GM12878 (cell line): Measurements from ENCODE around the gene PRRC1.

Experiments used
- JUNB ChIP-seq: IDR thresholded peaks from 2 replicates; pipeline ENCODE4 v1.6.1; 2016; ENCODE audit warnings: antibody characterized with exemption, mild to moderate bottlenecking
- RFX5 ChIP-seq: IDR thresholded peaks from 2 replicates; pipeline ENCODE4 v1.6.1; 2011; ENCODE audit warnings: low read depth, low read length, improper control_type of control experiment
- SIX5 ChIP-seq: IDR thresholded peaks from 2 replicates; pipeline ENCODE4 v1.6.1; 2011; ENCODE audit warnings: mild to moderate bottlenecking, low read depth, low read length, moderate library complexity; ENCODE audit not compliant: severe bottlenecking
- SRF ChIP-seq, 2 experiments: IDR thresholded peaks; 2 replicates each; pipeline ENCODE4 v1.6.1; 2011; ENCODE audit warnings: low read depth in 2 of 2, low read length in 2 of 2, mild to moderate bottlenecking in 1 of 2, moderate library complexity in 1 of 2
- TF ChIP-seq, protein P1 (sequence below), 3 experiments: IDR thresholded peaks in 2 of 3; conservative IDR thresholded peaks in 1 of 3; 2 replicates each; pipeline ENCODE4 v1.5.1; 2011; ENCODE audit warnings: low read depth in 3 of 3, low read length in 3 of 3, mild to moderate bottlenecking in 3 of 3, control low read depth in 2 of 3, moderate library complexity in 2 of 3, inconsistent platforms in 1 of 3, mixed read lengths in 1 of 3; ENCODE audit not compliant: control insufficient read depth in 2 of 3, insufficient read depth in 1 of 3; ENCODE audit errors: extremely low read depth in 1 of 3
- TF ChIP-seq, protein P2 (sequence below): IDR thresholded peaks from 2 replicates; pipeline ENCODE4 v1.6.1; 2011; ENCODE audit warnings: borderline replicate concordance, low read depth, mild to moderate bottlenecking, moderate library complexity, mixed read lengths, low read length; ENCODE audit not compliant: insufficient read depth; ENCODE audit errors: extremely low read length
- TF ChIP-seq, protein P3 (sequence below): IDR thresholded peaks from 2 replicates; pipeline ENCODE4 v1.6.1; 2012; ENCODE audit warnings: mild to moderate bottlenecking, low read depth, low read length

DNA sequence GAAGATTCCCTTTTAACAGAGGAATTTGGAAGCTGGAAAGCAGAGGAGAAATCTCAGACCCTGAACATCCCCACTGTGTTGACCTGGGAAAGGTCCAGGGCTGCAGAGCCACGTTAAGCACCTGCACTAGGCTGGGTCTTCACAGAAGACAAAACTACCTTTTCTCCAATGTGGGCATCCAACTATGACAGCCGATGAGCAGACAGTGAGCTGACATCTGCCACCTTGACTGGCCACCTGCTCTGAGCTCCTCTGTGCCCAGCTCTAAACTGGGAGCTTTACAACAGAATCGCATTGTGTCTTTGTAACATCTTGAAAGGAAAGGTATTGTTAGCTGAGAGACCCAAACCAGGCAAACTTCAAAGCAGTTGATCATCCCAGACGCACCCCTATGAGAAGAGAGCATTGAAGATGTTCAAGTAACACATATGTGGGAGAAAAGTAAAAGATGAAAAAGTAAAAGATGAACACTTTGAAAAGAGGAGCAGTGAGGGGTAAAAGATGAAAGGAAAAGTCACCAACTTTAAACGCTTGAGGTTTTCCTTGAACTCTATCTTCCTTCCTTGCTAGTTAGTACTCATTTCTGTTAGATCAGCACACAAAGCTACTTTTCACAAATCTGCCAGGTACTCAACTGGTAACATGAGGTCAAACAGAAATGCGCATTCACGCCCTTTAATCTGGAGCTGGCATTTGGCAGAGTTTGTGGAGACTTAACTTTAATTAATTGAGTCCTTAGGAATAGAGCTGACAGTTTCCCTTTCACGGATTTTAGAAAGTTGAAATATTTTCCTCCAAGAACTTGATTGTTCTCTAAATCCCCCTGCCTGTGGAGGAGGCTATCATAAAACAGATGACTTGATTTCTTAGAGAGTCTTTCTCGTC lies 78.3 kb downstream of the PRRC1 start:
- TF ChIP-seq SIX5 (no peak), RFX5 (no peak), JUNB (no peak), SRF (IDR thresholded peaks at IDR 0.05; ENCODE audit: low read depth in 2 of 2, low read length in 2 of 2) (no peak)
- TF ChIP-seq, protein P1, sequence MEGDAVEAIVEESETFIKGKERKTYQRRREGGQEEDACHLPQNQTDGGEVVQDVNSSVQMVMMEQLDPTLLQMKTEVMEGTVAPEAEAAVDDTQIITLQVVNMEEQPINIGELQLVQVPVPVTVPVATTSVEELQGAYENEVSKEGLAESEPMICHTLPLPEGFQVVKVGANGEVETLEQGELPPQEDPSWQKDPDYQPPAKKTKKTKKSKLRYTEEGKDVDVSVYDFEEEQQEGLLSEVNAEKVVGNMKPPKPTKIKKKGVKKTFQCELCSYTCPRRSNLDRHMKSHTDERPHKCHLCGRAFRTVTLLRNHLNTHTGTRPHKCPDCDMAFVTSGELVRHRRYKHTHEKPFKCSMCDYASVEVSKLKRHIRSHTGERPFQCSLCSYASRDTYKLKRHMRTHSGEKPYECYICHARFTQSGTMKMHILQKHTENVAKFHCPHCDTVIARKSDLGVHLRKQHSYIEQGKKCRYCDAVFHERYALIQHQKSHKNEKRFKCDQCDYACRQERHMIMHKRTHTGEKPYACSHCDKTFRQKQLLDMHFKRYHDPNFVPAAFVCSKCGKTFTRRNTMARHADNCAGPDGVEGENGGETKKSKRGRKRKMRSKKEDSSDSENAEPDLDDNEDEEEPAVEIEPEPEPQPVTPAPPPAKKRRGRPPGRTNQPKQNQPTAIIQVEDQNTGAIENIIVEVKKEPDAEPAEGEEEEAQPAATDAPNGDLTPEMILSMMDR (IDR thresholded peaks at IDR 0.05 in 2 of 3, conservative IDR thresholded peaks at IDR 0.05 in 1 of 3; ENCODE audit: control insufficient read depth in 2 of 3, extremely low read depth in 1 of 3, insufficient read depth in 1 of 3, low read depth in 3 of 3, low read length in 3 of 3), result no peak
- TF ChIP-seq, protein P2, sequence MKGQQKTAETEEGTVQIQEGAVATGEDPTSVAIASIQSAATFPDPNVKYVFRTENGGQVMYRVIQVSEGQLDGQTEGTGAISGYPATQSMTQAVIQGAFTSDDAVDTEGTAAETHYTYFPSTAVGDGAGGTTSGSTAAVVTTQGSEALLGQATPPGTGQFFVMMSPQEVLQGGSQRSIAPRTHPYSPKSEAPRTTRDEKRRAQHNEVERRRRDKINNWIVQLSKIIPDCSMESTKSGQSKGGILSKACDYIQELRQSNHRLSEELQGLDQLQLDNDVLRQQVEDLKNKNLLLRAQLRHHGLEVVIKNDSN, result no peak
- TF ChIP-seq, protein P3, sequence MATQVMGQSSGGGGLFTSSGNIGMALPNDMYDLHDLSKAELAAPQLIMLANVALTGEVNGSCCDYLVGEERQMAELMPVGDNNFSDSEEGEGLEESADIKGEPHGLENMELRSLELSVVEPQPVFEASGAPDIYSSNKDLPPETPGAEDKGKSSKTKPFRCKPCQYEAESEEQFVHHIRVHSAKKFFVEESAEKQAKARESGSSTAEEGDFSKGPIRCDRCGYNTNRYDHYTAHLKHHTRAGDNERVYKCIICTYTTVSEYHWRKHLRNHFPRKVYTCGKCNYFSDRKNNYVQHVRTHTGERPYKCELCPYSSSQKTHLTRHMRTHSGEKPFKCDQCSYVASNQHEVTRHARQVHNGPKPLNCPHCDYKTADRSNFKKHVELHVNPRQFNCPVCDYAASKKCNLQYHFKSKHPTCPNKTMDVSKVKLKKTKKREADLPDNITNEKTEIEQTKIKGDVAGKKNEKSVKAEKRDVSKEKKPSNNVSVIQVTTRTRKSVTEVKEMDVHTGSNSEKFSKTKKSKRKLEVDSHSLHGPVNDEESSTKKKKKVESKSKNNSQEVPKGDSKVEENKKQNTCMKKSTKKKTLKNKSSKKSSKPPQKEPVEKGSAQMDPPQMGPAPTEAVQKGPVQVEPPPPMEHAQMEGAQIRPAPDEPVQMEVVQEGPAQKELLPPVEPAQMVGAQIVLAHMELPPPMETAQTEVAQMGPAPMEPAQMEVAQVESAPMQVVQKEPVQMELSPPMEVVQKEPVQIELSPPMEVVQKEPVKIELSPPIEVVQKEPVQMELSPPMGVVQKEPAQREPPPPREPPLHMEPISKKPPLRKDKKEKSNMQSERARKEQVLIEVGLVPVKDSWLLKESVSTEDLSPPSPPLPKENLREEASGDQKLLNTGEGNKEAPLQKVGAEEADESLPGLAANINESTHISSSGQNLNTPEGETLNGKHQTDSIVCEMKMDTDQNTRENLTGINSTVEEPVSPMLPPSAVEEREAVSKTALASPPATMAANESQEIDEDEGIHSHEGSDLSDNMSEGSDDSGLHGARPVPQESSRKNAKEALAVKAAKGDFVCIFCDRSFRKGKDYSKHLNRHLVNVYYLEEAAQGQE, result no peak
